Effector CD4-positive, alpha-beta T cell (primary cell): ENCODE measurements around the gene RFX8.
"Not testable (repeated sequence)": the region's sequence is repeated elsewhere in the genome, so short reads cannot be mapped to it uniquely, and the experiment has no call there.

Source experiments
- DNase-seq: peaks from one replicate; pipeline ENCODE4 v3.0.0-alpha.2; 2020

The RFX8 gene

DNA sequence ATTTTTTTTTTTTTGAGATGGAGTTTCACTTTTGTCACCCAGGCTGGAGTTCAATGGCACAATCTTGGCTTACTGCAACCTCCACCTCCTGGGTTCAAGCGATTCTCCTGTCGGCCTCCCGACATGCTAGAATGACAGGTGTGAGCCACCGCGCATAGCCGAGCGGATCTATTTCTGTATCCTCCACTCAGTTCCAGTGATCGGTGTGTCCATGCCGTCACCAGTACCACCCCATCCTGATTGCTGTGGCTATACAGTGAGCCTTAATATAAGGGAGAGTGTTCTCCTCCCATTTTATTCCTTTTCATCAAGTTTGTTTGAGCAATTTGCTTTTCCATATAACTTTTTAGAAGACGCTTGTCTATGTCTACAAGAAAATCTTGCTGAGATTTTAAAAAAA lies 35.2 kb downstream of the RFX8 start:
- no peak for DNase-seq

DNA sequence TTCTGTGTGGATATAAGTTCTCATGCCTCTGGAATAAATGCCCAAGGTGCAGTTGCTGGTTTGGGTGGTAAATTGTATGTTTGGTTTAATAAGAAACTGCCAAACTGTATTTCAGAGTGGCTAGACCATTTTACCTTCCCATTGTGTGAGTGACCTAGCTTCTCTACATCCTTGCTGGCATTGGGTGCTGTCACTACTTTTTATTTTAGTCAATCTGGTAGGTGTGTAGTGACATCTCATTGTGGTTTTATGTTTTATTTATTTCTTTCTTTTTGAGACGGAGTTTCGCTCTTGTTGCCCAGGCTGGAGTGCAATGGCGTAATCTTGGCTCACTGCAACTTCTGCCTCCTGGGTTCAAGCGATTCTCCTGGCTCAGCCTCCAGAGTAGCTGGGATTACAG lies 36.4 kb downstream of the RFX8 start:
- not testable (repeated sequence) for DNase-seq

GRCh38 chr2:101435001-101435862 lies 39.7 kb downstream of the RFX8 start:
- DNase-seq, result no peak

GRCh38 chr2:101433465-101433864 lies 41.4 kb downstream of the RFX8 start:
- no peak for DNase-seq

DNA sequence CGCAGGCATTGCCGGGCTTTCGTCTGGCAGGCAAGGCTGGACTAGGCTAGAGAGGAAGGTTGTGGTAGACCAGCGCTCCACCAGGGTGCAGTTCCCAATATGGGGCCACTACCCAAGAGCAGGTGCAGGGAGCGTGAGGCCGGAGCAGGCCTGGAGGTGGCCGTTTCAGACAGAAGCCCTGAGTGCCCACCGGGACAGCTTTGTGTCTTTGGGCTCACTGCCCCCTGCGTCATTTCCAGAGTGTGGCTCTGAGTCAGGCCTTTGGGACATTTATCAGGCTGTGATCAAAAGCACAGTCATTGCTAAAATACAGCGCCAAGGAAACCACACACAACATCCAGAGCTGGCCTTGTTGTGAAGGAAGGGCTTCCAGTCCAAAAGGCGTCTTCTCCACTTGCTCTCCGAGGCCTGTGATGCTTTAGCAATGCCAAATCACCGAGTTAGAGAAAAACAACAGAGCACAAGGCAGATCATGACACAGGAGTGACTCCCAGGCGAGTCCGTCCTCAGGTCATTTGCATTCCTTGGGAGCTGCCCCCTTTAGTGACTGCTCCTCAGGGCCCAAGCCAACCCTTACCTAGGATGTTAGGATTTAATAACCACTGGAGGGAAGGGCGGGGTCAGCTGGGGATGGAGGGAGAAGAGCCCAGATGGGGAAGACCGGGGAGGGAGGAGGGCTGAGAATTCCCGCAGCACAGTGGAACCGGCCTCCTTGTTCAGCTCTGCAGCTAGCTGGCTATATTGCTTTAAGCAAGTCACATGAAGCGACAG lies 42.3 kb downstream of the RFX8 start:
- DNase-seq, result no peak

- no peak for DNase-seq
Observed at GRCh38 chr2:101431486-101431885, 43.4 kb downstream of the RFX8 start.

GRCh38 chr2:101430156-101430555 lies 44.8 kb downstream of the RFX8 start:
- no peak for DNase-seq

- DNase-seq, result no peak
Observed at GRCh38 chr2:101429453-101429852, 45.5 kb downstream of the RFX8 start.

DNA sequence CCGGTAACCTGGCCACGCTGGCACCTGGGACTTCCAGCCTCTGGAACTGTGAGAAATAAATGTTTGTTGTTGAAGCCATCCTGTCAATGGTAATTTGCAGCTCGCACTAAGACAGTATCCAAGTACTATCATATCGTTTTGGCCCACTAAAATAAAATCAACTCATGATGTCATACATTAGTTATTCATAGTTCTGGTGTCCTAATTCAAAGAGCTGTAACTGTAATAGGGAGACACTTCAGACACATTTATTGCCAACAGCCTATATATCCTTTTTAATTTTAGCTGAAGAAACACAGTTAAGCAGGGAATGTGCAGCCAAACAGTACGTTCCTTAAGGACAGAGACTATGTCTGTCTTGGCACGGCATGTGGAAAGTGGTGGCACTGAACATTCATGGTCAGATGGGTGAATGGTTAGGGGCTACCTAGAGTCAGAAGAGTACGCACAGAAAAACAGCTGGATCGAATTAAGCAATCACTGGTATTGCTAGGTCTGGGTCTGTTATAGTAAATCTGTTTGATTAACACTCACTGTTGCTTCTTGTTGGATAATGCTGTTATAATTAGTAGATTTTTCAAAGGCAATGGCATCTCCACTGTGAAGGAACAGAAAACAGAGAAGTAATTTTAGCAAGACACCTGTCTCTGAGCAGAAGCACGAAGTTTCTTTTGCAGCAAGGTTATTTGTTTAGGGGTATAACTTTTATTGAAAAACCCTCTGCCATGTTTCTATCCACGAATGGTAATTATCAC lies 46.3 kb downstream of the RFX8 start:
- no peak for DNase-seq

GRCh38 chr2:101427743-101428142 lies 47.2 kb downstream of the RFX8 start:
- no peak for DNase-seq

GRCh38 chr2:101427240-101427639 lies 47.7 kb downstream of the RFX8 start:
- DNase-seq, result no peak

DNA sequence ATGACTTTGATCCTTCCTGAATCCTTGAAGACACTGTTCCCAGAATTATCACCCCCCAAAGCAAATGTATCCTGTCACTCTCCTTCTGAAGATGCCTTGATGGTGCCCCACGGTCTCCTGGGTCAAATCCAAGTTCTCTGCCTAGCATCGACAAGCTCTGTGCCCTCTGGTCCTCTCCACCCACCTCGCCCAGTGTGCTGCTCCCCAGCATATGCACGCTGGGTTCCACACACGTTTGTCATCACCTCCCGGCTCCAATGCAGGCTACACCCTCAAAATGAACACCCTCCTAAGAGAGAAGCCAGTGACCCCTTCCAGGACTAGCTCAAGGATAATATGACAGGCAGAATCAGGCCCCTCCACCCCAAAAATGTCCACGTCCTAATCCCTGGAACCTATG lies 48.1 kb downstream of the RFX8 start:
- DNase-seq, result no peak

DNA sequence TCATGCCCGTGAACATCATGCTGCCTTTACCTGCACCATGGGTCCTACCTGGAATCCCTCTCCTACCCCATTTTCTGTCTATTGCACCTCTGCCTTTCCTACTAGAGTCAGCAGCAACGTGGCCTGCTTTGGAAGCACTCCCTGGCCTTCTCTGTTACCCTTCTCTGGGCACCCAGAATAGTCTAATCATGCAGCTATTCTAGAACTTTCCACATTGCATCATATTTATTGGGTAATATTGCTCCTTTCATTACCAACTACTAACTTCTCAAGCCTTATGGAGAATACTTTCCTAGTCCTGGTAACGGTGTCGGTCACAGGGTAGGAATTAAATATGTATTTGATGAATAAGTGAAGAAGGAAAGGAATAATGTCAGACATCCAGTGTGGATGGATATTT lies 54.3 kb downstream of the RFX8 start:
- no peak for DNase-seq

GRCh38 chr2:101419096-101419663 lies 55.7 kb downstream of the RFX8 start:
- peak; percentile 54 for DNase-seq

DNA sequence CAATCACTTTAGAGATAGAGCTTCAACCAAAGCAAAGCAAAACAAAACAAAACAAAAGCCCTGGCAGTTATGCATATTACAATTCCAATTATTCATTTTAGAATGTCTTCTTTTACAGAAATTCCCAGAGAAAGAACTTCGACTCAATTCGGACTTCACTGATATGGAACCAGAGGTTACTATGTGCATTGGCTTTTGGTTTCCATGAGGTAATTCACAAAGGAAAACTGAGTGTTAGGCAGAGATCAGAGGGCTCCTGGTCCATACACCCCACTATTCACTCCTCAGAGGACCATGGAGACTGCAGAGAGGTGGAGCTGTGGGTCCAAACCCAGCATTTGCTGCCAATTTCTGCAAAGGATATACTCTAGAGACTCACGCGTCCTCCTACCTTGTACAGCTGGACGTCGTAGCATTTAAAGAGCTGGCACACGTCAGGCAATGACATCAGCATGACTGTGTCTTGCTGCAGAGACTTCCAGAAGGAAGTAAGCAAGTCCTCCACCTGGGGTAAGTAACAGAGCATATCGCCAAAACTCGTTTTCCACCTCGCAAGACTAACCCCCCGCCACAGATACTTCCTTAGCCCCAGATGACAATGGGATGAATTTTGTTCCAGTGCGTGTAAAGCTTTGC lies 56.3 kb downstream of the RFX8 start:
- DNase-seq, result no peak

DNA sequence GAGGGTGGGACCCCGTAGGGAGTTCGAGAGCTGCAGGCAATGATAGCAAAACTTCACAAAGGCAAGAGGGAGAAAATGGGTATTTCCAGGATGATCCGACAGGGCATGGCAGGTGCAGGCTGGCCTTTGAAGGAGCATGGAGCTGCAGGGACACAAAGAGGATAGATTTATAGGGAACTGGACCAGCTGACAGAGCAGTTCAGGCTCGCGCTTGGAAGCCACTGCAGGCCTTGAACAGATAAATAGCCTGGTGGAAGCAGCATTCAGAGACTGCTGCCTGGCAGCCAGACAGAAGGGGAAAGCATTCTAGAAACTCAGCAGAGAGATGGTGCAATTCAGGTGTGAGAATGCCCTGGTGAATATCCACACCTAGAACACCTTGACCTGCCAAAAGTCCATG lies 58.3 kb downstream of the RFX8 start:
- DNase-seq, result no peak

DNA sequence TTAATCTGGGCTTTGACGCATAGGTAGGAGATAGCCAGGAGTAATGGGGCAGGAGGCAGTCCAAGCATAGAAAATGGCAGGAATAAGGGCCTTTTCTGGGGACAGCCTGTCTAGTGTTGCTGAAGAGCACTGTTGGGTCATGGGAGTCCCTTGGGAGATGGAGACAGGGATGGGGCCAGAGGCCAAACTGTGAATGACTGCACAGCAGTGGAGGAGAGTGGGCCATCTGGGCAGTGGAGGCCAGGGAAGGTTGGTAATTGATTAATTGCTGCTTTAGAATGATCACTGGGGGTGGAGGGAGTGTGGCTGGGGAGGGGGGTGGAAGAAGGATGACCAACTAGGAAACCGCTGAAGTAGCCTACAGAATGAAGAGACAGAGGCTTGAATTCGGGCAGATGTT lies 59.0 kb downstream of the RFX8 start:
- DNase-seq, result no peak

- DNase-seq, result no peak
Observed at GRCh38 chr2:101415220-101415619, 59.7 kb downstream of the RFX8 start.

- DNase-seq, result no peak
Observed at GRCh38 chr2:101412092-101412694, 62.7 kb downstream of the RFX8 start.

GRCh38 chr2:101410746-101411145 lies 64.2 kb downstream of the RFX8 start:
- DNase-seq, result no peak

DNA sequence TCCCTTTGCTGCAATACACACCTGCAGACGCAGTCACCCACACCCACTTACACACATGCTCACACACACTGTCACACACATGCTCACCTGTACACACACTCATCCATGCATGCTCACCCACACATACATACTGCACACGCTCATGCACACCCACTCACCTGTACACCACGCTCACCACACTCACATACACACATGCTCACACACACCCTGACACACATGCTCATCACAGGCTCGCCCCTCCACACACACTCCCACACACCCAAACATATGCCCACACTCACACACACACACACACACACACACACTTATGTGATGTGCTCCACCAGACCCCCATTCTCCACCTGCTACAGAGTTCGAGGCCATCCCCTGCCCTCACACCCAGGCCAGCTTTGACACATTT lies 64.8 kb downstream of the RFX8 start:
- no peak for DNase-seq

DNA sequence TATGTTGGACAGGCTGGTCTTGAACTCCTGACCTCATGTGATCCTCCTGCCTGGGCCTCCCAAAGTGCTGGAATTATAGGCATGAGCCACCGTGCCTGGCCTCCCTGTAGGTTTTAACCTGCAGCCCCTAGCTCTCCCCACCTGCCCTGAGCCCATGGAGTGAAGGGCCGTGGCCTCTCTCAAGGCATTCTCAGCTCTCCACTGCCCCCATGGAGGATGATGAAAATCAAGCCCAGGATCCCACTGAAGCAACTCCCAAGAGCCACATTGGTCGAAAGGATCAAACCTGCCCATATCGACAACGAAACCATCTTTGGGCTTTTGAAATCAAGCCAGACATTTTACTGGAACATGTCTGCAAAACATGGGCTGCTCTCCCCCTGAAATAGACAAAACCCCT lies 65.2 kb downstream of the RFX8 start:
- DNase-seq, result no peak
